ENCODE data around the gene NEK11.

GRCh38 chr3:131363275-131363674, 336.6 kb downstream of the NEK11 start:
- TF ChIP-seq CTCF (IDR thresholded peaks at IDR 0.05) (no peak), POLR2A (IDR thresholded peaks at IDR 0.05) (no peak)
